OCI-LY3 (cell line): ENCODE measurements around the gene GCAT.

ENCODE experiments used
- H2AFZ ChIP-seq: fragments of 200-600, 300-600 bp; shearing (Covaris generic); 2 replicates; pipeline ENCODE4 v1.6.0; 2014; ENCODE audit warnings: antibody characterized with exemption, low read depth, low read length
- H3K27ac ChIP-seq: fragments of 200-600, 300-600 bp; sonication (generic); 2 replicates; pipeline ENCODE4 v1.5.1; 2014; ENCODE audit warnings: mild to moderate bottlenecking, low read length, moderate library complexity, mixed read lengths
- H3K27me3 ChIP-seq: fragments of 200-600, 300-600 bp; sonication (generic); 2 replicates; pipeline ENCODE4 v1.6.1; 2014; ENCODE audit warnings: low read depth, low read length, mixed read lengths
- H3K36me3 ChIP-seq: fragments of 200-600, 300-600 bp; sonication (generic); replicated peaks from 2 replicates; pipeline ENCODE3; 2014; ENCODE audit warnings: low read depth, low read length, mixed read lengths
- H3K4me1 ChIP-seq: fragments of 300-600, 200-600 bp; sonication (generic); 2 replicates; pipeline ENCODE4 v1.6.1; 2014; ENCODE audit warnings: low read length, mixed read lengths
- H3K4me2 ChIP-seq: fragments of 200-600, 300-600 bp; sonication (generic); 2 replicates; pipeline ENCODE4 v1.6.1; 2014; ENCODE audit warnings: low read length, mixed read lengths
- H3K4me3 ChIP-seq: fragments of 300-600, 200-600 bp; sonication (generic); 2 replicates; pipeline ENCODE4 v1.5.1; 2014; ENCODE audit warnings: antibody characterized with exemption, mild to moderate bottlenecking, low read length, moderate library complexity
- H3K79me2 ChIP-seq: fragments of 300-600, 200-600 bp; shearing (Covaris generic); 2 replicates; pipeline ENCODE4 v1.6.1; 2014; ENCODE audit warnings: mild to moderate bottlenecking, low read length, mixed read lengths
- H3K9ac ChIP-seq: fragments of 300-600, 200-600 bp; shearing (Covaris generic); 2 replicates; pipeline ENCODE4 v1.6.0; 2014; ENCODE audit warnings: mild to moderate bottlenecking, low read length, moderate library complexity
- H3K9me3 ChIP-seq: fragments of 200-600, 300-600 bp; shearing (Covaris generic); 2 replicates; pipeline ENCODE4 v1.6.1; 2014; ENCODE audit warnings: low read length, mixed read lengths; ENCODE audit not compliant: insufficient read depth
- H4K20me1 ChIP-seq: fragments of 200-600, 300-600 bp; sonication (generic); 2 replicates; pipeline ENCODE4 v1.6.1; 2016; ENCODE audit warnings: low read length, mixed read lengths; ENCODE audit not compliant: insufficient read depth
- EZH2phosphoT487 ChIP-seq: fragments of 200-600 bp; shearing (Covaris generic); IDR thresholded peaks from 2 replicates; pipeline ENCODE4 v1.6.1; 2018; ENCODE audit warnings: antibody characterized with exemption, mixed run types, low read depth
- TF ChIP-seq, protein P1 (sequence below): fragments of 200-600, 300-600 bp; sonication (generic); IDR thresholded peaks from 2 replicates; pipeline ENCODE4 v1.5.1; 2014; ENCODE audit warnings: antibody characterized with exemption, low read length, low read depth

Gene GCAT

DNA sequence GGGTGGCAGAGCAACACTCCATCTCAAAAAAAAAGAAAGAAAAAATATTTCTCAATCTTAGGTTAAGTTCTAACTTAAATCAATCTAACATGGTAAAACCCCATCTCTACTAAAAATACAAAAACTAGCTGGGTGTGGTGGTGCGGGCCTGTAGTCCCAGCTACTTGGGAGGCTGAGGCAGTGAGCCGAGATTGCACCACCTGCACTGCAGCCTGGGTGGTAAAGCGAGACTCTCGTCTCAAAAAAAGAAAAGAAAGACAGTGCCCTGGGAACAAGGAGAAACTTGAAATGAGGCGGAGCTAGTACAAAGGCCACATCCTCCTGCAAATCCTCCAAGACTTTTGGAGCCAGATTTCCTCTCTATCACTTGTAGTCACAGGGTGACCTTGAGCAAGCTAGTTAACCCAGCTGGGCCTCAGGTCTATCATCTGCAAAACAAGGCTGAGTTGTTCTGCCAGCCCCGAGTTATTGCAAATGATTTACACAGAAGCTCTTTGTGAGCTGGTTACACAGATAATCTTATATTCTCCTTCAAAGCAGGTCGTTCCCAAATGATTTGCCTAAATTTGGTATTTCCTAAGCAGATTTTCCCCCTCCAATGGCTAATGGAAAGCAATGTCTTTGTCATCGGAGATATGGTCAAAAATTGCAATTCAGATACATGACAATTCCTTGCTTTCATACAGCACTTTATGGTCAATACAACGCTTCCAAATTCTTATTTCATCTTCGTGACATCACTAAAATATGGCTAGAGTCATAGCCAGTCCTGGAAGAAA lies 34.5 kb downstream of the GCAT start:
- 0 out of 2 replicates have a peak, but pooled peaks cover 3% of the 10 kb centered on the region for H4K20me1 ChIP-seq
- H3K36me3 ChIP-seq, result peaks cover 26% of the 10 kb centered on the region
- H3K79me2 ChIP-seq, result peaks cover 32% of the 10 kb centered on the region
- no peak overlapping the region for H3K27ac ChIP-seq
- H3K27me3 ChIP-seq, result no peaks in the 10 kb centered on the region
- no peak overlapping the region for H3K9ac ChIP-seq
- peaks cover 8% of the 10 kb centered on the region for H3K4me1 ChIP-seq
- H3K9me3 ChIP-seq, result peaks cover 8% of the 10 kb centered on the region
- H2AFZ ChIP-seq, result no peak overlapping the region
- H3K4me2 ChIP-seq, result peak overlapping the region; percentile 67; the same call in 1 of the 2 replicates
- no peak overlapping the region for H3K4me3 ChIP-seq
- TF ChIP-seq, protein P1, sequence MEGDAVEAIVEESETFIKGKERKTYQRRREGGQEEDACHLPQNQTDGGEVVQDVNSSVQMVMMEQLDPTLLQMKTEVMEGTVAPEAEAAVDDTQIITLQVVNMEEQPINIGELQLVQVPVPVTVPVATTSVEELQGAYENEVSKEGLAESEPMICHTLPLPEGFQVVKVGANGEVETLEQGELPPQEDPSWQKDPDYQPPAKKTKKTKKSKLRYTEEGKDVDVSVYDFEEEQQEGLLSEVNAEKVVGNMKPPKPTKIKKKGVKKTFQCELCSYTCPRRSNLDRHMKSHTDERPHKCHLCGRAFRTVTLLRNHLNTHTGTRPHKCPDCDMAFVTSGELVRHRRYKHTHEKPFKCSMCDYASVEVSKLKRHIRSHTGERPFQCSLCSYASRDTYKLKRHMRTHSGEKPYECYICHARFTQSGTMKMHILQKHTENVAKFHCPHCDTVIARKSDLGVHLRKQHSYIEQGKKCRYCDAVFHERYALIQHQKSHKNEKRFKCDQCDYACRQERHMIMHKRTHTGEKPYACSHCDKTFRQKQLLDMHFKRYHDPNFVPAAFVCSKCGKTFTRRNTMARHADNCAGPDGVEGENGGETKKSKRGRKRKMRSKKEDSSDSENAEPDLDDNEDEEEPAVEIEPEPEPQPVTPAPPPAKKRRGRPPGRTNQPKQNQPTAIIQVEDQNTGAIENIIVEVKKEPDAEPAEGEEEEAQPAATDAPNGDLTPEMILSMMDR, result no peak
- no peak for TF ChIP-seq EZH2phosphoT487

DNA sequence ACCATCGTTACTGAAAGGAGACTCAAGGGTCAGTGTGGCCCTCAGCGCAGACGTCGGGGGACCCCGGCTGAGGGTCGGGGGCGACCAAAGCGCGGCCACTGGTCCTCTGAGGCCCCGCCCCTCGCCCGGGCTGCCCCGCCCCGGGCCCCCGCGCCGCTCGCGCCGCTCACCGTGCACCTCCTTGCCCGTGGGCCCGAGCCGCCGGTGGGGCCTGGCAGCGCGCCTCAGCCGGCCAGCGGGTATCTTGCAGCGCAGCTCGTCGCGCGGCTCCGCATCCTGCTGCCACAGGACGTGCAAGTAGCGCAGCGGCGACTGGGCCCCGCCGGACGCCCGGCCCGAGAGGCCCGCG lies 36.0 kb downstream of the GCAT start:
- Histone ChIP-seq H3K27me3 (no peaks in the 10 kb centered on the region), H3K4me1 (peaks cover 15% of the 10 kb centered on the region), H3K79me2 (peaks cover 43% of the 10 kb centered on the region), H3K36me3 (peaks cover 24% of the 10 kb centered on the region), H2AFZ (0 out of 2 replicates have a peak overlapping the region, but pooled peaks have one; percentile 10), H3K9me3 (peaks cover 8% of the 10 kb centered on the region), H4K20me1 (0 out of 2 replicates have a peak, but pooled peaks cover 3% of the 10 kb centered on the region), H3K4me3 (peak overlapping the region; percentile 78), H3K27ac (peak overlapping the region; percentile 75), H3K4me2 (peak overlapping the region; percentile 67), H3K9ac (peak overlapping the region; percentile 72)
- TF ChIP-seq EZH2phosphoT487, result no peak
- TF ChIP-seq, protein P1, result no peak

DNA sequence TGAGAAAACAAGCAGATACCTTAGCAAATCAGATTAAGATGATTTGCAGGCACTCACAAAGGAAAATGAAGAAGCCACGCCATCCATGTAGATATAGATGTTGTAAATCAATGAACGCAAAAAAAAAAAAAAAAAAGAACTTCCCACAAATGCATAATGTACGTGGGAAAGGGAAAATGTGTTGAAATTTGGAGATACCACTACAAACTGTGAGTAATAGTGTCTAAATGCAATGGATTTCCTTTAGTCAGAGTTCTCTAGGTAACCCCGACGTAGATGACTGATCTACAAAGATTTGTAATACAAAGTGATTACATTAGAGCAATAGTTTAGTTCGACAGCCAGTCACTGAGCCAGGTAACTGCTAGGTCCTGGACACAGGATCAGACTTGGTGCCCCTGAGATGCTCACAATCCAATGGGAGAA lies 37.2 kb downstream of the GCAT start:
- TF ChIP-seq EZH2phosphoT487, result no peak
- TF ChIP-seq, protein P1, result no peak
- peaks cover 16% of the 10 kb centered on the region for H3K4me1 ChIP-seq
- peak overlapping the region; percentile 75 for H3K27ac ChIP-seq
- H3K4me2 ChIP-seq, result peak overlapping the region; percentile 66
- H3K36me3 ChIP-seq, result peaks cover 19% of the 10 kb centered on the region
- no peak overlapping the region for H2AFZ ChIP-seq
- peaks cover 8% of the 10 kb centered on the region for H3K9me3 ChIP-seq
- peak overlapping the region; percentile 19; the same call in 1 of the 2 replicates for H3K9ac ChIP-seq
- H3K79me2 ChIP-seq, result peaks cover 52% of the 10 kb centered on the region
- peak overlapping the region; percentile 78 for H3K4me3 ChIP-seq
- H3K27me3 ChIP-seq, result no peaks in the 10 kb centered on the region
- 0 out of 2 replicates have a peak, but pooled peaks cover 6% of the 10 kb centered on the region for H4K20me1 ChIP-seq

DNA sequence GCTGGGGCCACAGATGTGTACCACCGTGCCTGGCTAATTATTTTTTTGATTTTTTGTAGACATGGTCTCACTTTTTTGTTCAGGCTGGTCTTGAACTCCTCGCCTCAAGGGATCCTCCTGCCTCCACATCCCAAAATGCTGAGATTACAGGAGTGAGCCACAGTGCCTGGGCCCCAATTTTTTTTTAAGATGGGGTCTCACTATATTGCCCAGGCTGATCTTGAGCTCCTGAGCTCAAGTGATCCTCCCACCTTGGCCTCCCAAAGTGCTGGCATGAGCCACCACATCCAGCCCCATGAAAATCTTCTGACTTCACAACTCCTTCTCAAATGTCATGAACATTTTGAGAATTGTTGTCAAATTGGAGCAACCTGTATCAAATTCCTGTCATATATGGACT lies 38.7 kb downstream of the GCAT start:
- Histone ChIP-seq H3K4me2 (no peak overlapping the region), H4K20me1 (0 out of 2 replicates have a peak, but pooled peaks cover 9% of the 10 kb centered on the region), H3K9ac (no peak overlapping the region), H3K9me3 (peaks cover 8% of the 10 kb centered on the region), H3K36me3 (peaks cover 24% of the 10 kb centered on the region), H3K27ac (no peak overlapping the region), H3K27me3 (no peaks in the 10 kb centered on the region), H2AFZ (no peak overlapping the region), H3K4me1 (peaks cover 24% of the 10 kb centered on the region), H3K79me2 (peaks cover 57% of the 10 kb centered on the region), H3K4me3 (no peak overlapping the region)
- no peak for TF ChIP-seq EZH2phosphoT487
- TF ChIP-seq, protein P1, result no peak
